CD14-positive monocyte (primary cell): ENCODE results near the gene PACSIN2. TPM values are rescaled to one million over a fixed set of nuclear protein-coding genes. Genes with fewer than 3 reads are reported as not detected.

ENCODE experiments used
- DNase-seq, 3 donors: peaks; one replicate each; pipeline ENCODE4 v3.0.0-alpha.2; 2011 to 2022
- H2AFZ ChIP-seq: 2 replicates; pipeline ENCODE4 v1.6.0; 2012; ENCODE audit warnings: mild to moderate bottlenecking, low read depth, low read length, inconsistent platforms; ENCODE audit not compliant: insufficient read depth, poor library complexity, severe bottlenecking
- H3K27ac ChIP-seq, 2 donors: 1 replicate in 1 of 2; 2 replicates in 1 of 2; pipeline ENCODE4 v1.5.1; 2012 to 2013; ENCODE audit warnings: low read length in 2 of 2, control low read depth in 1 of 2, inconsistent platforms in 1 of 2, low read depth in 1 of 2, mild to moderate bottlenecking in 1 of 2
- H3K27me3 ChIP-seq, 2 donors: one replicate each; pipeline versions ENCODE4 v1.6.0 to v1.6.1; 2011 to 2013; ENCODE audit warnings: low read length in 2 of 2; ENCODE audit not compliant: control insufficient read depth in 2 of 2, insufficient read depth in 2 of 2
- H3K36me3 ChIP-seq, 2 donors: replicated peaks in 1 of 2; 1 replicate in 1 of 2; 2 replicates in 1 of 2; pipeline versions ENCODE4 v1.5.1 to v1.6.1; 2012 to 2013; ENCODE audit warnings: low read length in 2 of 2, control low read depth in 1 of 2, inconsistent platforms in 1 of 2, mild to moderate bottlenecking in 1 of 2; ENCODE audit not compliant: insufficient read depth in 2 of 2, control insufficient read depth in 1 of 2
- H3K4me1 ChIP-seq, 2 donors: 1 replicate in 1 of 2; 2 replicates in 1 of 2; pipeline versions ENCODE4 v1.5.1 to v1.6.1; 2012 to 2013; ENCODE audit warnings: low read length in 2 of 2, control low read depth in 1 of 2, inconsistent platforms in 1 of 2, mild to moderate bottlenecking in 1 of 2, moderate library complexity in 1 of 2; ENCODE audit not compliant: insufficient read depth in 2 of 2, control insufficient read depth in 1 of 2
- H3K4me2 ChIP-seq: replicated peaks from 2 replicates; pipeline ENCODE3; 2012; ENCODE audit warnings: low read length, moderate library complexity, mild to moderate bottlenecking; ENCODE audit not compliant: poor library complexity, severe bottlenecking; ENCODE audit errors: extremely low read depth
- H3K4me3 ChIP-seq, 3 experiments: fragments of 200-600 bp in 1 of 3; sonication (generic) in 1 of 3; replicated peaks in 1 of 3; 1 replicate in 2 of 3; 2 replicates in 1 of 3; pipeline ENCODE4 v1.5.1; 2011 to 2013; ENCODE audit warnings: low read length in 3 of 3, mild to moderate bottlenecking in 3 of 3, control low read depth in 2 of 3, low read depth in 2 of 3, inconsistent platforms in 1 of 3, moderate library complexity in 1 of 3
- H3K79me2 ChIP-seq: 2 replicates; pipeline ENCODE4 v1.6.0; 2012; ENCODE audit warnings: mild to moderate bottlenecking, control low read depth, inconsistent platforms, low read length, moderate library complexity; ENCODE audit not compliant: insufficient read depth
- H3K9ac ChIP-seq: 2 replicates; pipeline ENCODE4 v1.6.0; 2017; ENCODE audit warnings: low read length, mild to moderate bottlenecking; ENCODE audit not compliant: insufficient read depth, poor library complexity, severe bottlenecking
- H3K9me3 ChIP-seq, 2 donors: replicated peaks in 1 of 2; 1 replicate in 1 of 2; 2 replicates in 1 of 2; pipeline versions ENCODE4 v1.5.1 to v1.6.1; 2012 to 2013; ENCODE audit warnings: low read length in 2 of 2, control low read depth in 1 of 2; ENCODE audit not compliant: control insufficient read depth in 1 of 2, insufficient read depth in 1 of 2
- H4K20me1 ChIP-seq: 2 replicates; pipeline ENCODE4 v1.6.0; 2012; ENCODE audit warnings: mild to moderate bottlenecking, low read length, control low read depth, moderate library complexity; ENCODE audit not compliant: insufficient read depth
- H3K27ac Mint-ChIP-seq, 7 donors: one replicate each; pipeline ENCODE4 v1.8.0; 2020; ENCODE audit warnings: mild to moderate bottlenecking in 7 of 7, mixed read lengths in 7 of 7, moderate library complexity in 6 of 7, inconsistent platforms in 2 of 7
- H3K27me3 Mint-ChIP-seq, 3 donors: one replicate each; pipeline ENCODE4 v1.8.0; 2021 to 2022; ENCODE audit warnings: low read depth in 3 of 3, mild to moderate bottlenecking in 3 of 3, mixed read lengths in 3 of 3, moderate library complexity in 3 of 3, inconsistent platforms in 1 of 3
- H3K36me3 Mint-ChIP-seq, 2 donors: one replicate each; pipeline ENCODE4 v1.8.0; 2020; ENCODE audit warnings: mixed read lengths in 2 of 2, inconsistent platforms in 1 of 2, mild to moderate bottlenecking in 1 of 2
- H3K4me1 Mint-ChIP-seq: one replicate; pipeline ENCODE4 v1.8.0; 2020; ENCODE audit warnings: mild to moderate bottlenecking, mixed read lengths
- H3K4me3 Mint-ChIP-seq, 2 donors: one replicate each; pipeline ENCODE4 v1.8.0; 2020; ENCODE audit warnings: mild to moderate bottlenecking in 2 of 2, mixed read lengths in 2 of 2, moderate library complexity in 1 of 2
- H3K9me3 Mint-ChIP-seq, 7 donors: one replicate each; pipeline ENCODE4 v1.8.0; 2020 to 2022; ENCODE audit warnings: mixed read lengths in 7 of 7, mild to moderate bottlenecking in 6 of 7, moderate library complexity in 6 of 7, inconsistent platforms in 2 of 7
- CTCF ChIP-seq: fragments of 200-600 bp; IDR thresholded peaks from one replicate; pipeline ENCODE4 v1.8.0; 2022; ENCODE audit warnings: antibody characterized with exemption, mild to moderate bottlenecking
- WGBS: methylation state at CpG from one replicate; pipeline ENCODE4 v1.1.5; 2013; ENCODE audit warnings: missing lambda C conversion rate; ENCODE audit not compliant: insufficient coverage; 5-methylcytosine and 5-hydroxymethylcytosine counted together
- intact Hi-C, 2 donors: fragments of 100-400 bp; cut with micrococcal nuclease; formaldehyde crosslinking; loops; one replicate each; pipeline versions ENCODE4 v1.15.0 to v1.15.1; 2023
- polyA plus RNA-seq, 3 donors: library from polyadenylated mRNA; depleted of rRNA in 1 of 3; unstranded in 2 of 3; stranded (reverse) in 1 of 3; fragments of 300-500 nt in 2 of 3; fragments of >200 nt in 1 of 3; fragmentation: Illumina TruSeq in 2 of 3; gene quantifications; 1 replicate in 2 of 3; 2 replicates in 1 of 3; pipeline ENCODE4 v1.2.3, GENCODE V29; 2012 to 2021

The PACSIN2 gene
- polyA plus RNA-seq, 3 donors, result 31.2 to 45.7 (median 40.2) TPM

DNA sequence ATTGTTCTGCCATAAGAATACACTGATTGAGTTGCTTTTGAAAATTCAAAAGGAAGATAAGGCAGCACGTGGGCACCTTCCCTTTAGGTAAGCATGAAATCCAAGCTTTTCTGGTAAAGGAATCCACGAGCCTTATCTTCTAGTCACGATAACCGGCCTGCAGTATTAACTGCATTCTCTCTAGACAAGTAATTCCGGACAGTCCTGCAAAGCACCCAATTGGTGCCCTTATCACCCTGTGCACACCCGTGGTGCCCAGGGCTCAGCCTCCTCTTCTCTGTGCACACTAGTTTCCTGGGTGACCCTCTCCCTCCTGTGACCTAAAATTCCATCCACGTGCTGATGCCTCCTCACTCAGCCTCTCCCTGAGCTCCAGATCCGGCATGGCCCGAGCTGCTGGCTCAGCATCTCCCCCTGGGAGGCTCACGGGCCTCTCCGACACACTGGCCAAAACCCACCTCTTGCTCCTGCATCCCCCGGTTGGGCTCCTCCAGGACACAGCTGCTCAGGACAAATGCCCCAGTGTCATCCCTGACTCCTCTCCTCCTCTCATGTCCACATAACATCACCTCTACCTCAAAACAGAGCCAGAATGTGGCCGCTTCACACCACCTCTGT lies 63.7 kb downstream of the PACSIN2 start:
- Histone ChIP-seq H3K27me3 (no peaks in the 10 kb centered on the region), H3K27ac (peak overlapping the region in 1 of 2 donors; percentile 17), H4K20me1 (peaks cover 93% of the 10 kb centered on the region), H3K9ac (no peak overlapping the region), H3K4me2 (no peak overlapping the region), H3K36me3 (peaks cover 0 to 2% of the 10 kb centered on the region in 2 donors), H3K79me2 (peaks cover 95% of the 10 kb centered on the region), H3K4me1 (peaks cover 17 to 19% of the 10 kb centered on the region in 2 donors), H3K4me3 (no peak overlapping the region), H3K9me3 (no peaks in the 10 kb centered on the region), H2AFZ (no peak overlapping the region)
- WGBS, result 96% methylated on average over 13 of the region's 13 CpGs
- no peak for TF ChIP-seq CTCF
- H3K4me3 Mint-ChIP-seq, result no peak overlapping the region
- DNase-seq, result no peak
- peaks cover 36 to 40% of the 10 kb centered on the region in 2 donors for H3K36me3 Mint-ChIP-seq
- peaks cover 0 to 3% (median 2%) of the 10 kb centered on the region in 3 donors for H3K27me3 Mint-ChIP-seq
- H3K27ac Mint-ChIP-seq, result peak overlapping the region in 2 of 7 donors; percentile 1
- peaks cover 28% of the 10 kb centered on the region for H3K4me1 Mint-ChIP-seq
- intact Hi-C loops, result no loop called here
- no peaks in the 10 kb centered on the region for H3K9me3 Mint-ChIP-seq

DNA sequence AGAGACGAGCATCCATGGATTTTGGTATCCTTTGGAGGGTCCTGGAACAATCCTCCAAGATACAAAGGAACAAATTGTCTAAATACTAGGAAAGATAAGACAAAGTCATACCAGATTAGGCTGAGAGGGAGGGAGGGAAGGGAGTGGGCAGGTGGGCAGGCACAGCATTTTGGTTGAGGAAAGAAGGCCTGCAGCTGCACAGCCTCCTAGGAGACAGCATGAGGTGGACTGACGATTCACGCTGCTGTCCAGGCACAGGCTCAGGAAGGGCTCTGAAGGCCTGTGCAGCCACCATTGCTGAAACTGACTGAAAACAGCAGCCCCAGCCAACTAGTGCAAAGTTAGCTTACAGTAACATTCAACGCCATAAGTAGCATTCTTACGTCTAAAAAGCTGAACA lies 64.7 kb downstream of the PACSIN2 start:
- no peak overlapping the region for H3K4me2 ChIP-seq
- intact Hi-C loops, result no loop called here
- H3K9ac ChIP-seq, result no peak overlapping the region
- peaks cover 26 to 28% of the 10 kb centered on the region in 2 donors for H3K4me1 ChIP-seq
- no peak overlapping the region for H2AFZ ChIP-seq
- H3K27me3 ChIP-seq, result no peaks in the 10 kb centered on the region
- Mint-ChIP-seq H3K27ac (no peak overlapping the region), H3K4me3 (no peak overlapping the region), H3K27me3 (peaks cover 0 to 3% (median 2%) of the 10 kb centered on the region in 3 donors), H3K4me1 (peaks cover 32% of the 10 kb centered on the region), H3K9me3 (no peaks in the 10 kb centered on the region), H3K36me3 (peaks cover 37 to 38% of the 10 kb centered on the region in 2 donors)
- H4K20me1 ChIP-seq, result peaks cover 95% of the 10 kb centered on the region
- no peak for TF ChIP-seq CTCF
- H3K4me3 ChIP-seq, result no peak overlapping the region
- no peaks in the 10 kb centered on the region for H3K9me3 ChIP-seq
- no peak for DNase-seq
- peaks cover 95% of the 10 kb centered on the region for H3K79me2 ChIP-seq
- no peak overlapping the region for H3K27ac ChIP-seq
- H3K36me3 ChIP-seq, result peaks cover 0 to under 1% of the 10 kb centered on the region in 2 donors
- 95% methylated on average over 4 of the region's 5 CpGs for WGBS
